ENCODE data around the gene MYOZ1. TPM values are rescaled to one million over a fixed set of nuclear protein-coding genes. Genes with fewer than 3 reads are reported as not detected.

The MYOZ1 gene
- total RNA-seq, 4 donors from 2014 or later = not detected

GRCh38 chr10:73591935-73592699 is 49.2 kb downstream of the MYOZ1 start:
- 56 to 63% methylated on average over 3 of the region's 3 CpGs for WGBS, 2 donors (ENCODE audit: low coverage in 1 of 2)
- H3K27ac ChIP-seq = peak overlapping the region in 1 of 4 donors; percentile 40
- no peak for TF ChIP-seq POLR2A (IDR thresholded peaks at IDR 0.05)
- no peak for TF ChIP-seq CTCF (IDR thresholded peaks at IDR 0.05)
- no peak for TF ChIP-seq EP300 (IDR thresholded peaks at IDR 0.05)
- no peak for TF ChIP-seq POLR2AphosphoS5 (IDR thresholded peaks at IDR 0.05)
- no peaks in the 10 kb centered on the region for H3K9me3 ChIP-seq
- no peak overlapping the region for H3K4me3 ChIP-seq
- H3K4me1 ChIP-seq = peaks cover 0 to 12% (median 3%) of the 10 kb centered on the region in 3 donors
- no peaks in the 10 kb centered on the region for H3K27me3 ChIP-seq
- H3K36me3 ChIP-seq = no peaks in the 10 kb centered on the region
- ATAC-seq = peak; percentile 71

- Histone ChIP-seq H3K4me1 (peaks cover 0 to 22% (median 3%) of the 10 kb centered on the region in 3 donors), H3K4me3 (no peak within 1 kb of the TSS), H3K9me3 (no peaks in the 10 kb centered on the region), H3K27ac (peak within 1 kb of the TSS in 3 of 4 donors; percentile 4 to 40 (median 25)), H3K36me3 (no peaks in the 10 kb centered on the region), H3K27me3 (no peaks in the 10 kb centered on the region)
- TF ChIP-seq CTCF (IDR thresholded peaks at IDR 0.05) (no peak), POLR2A (IDR thresholded peaks at IDR 0.05) (no peak), POLR2AphosphoS5 (IDR thresholded peaks at IDR 0.05) (no peak), EP300 (IDR thresholded peaks at IDR 0.05) (no peak)
- 39 to 40% methylated on average over 4 to 6 of the region's 6 CpGs for WGBS, 2 donors (ENCODE audit: low coverage in 1 of 2)
- peak; percentile 52 for ATAC-seq
Measured at GRCh38 chr10:73590881-73591799, 50.1 kb downstream of the MYOZ1 start, which contains the start of gene USP54. USP54 (minus strand) TSS chr10:73591342; CDS start chr10:73575658, 15,684 bp downstream.

- H3K27ac ChIP-seq = no peak overlapping the region
- WGBS, 2 donors (ENCODE audit: low coverage in 1 of 2) = 92 to 97% methylated on average over 2 to 3 of the region's 3 CpGs
- TF ChIP-seq POLR2AphosphoS5 (IDR thresholded peaks at IDR 0.05) (no peak), POLR2A (IDR thresholded peaks at IDR 0.05) (no peak), EP300 (IDR thresholded peaks at IDR 0.05) (no peak), CTCF (IDR thresholded peaks at IDR 0.05) (no peak)
- no peaks in the 10 kb centered on the region for H3K36me3 ChIP-seq
- no peaks in the 10 kb centered on the region for H3K27me3 ChIP-seq
- ATAC-seq = no peak
- H3K9me3 ChIP-seq = no peaks in the 10 kb centered on the region
- no peak overlapping the region for H3K4me3 ChIP-seq
- H3K4me1 ChIP-seq = peaks cover 0 to 37% (median 3%) of the 10 kb centered on the region in 3 donors
Measured at GRCh38 chr10:73589563-73590126, 51.6 kb downstream of the MYOZ1 start.

- Histone ChIP-seq H3K27me3 (no peaks in the 10 kb centered on the region), H3K4me1 (peaks cover 0 to 39% (median 3%) of the 10 kb centered on the region in 3 donors), H3K27ac (no peak overlapping the region), H3K36me3 (no peaks in the 10 kb centered on the region), H3K4me3 (no peak overlapping the region), H3K9me3 (no peaks in the 10 kb centered on the region)
- ATAC-seq = no peak
- 78 to 89% methylated on average over 1 of the region's 1 CpG for WGBS, 2 donors (ENCODE audit: low coverage in 1 of 2)
- no peak for TF ChIP-seq POLR2AphosphoS5 (IDR thresholded peaks at IDR 0.05)
- no peak for TF ChIP-seq EP300 (IDR thresholded peaks at IDR 0.05)
- no peak for TF ChIP-seq CTCF (IDR thresholded peaks at IDR 0.05)
- TF ChIP-seq POLR2A (IDR thresholded peaks at IDR 0.05) = no peak
Measured at GRCh38 chr10:73588656-73589055, 52.6 kb downstream of the MYOZ1 start.
